CD4-positive, alpha-beta T cell treated with Interferon gamma for 1 hour (primary cell): ENCODE data around the gene TTBK2.

ENCODE experiments used
- DNase-seq: peaks from one replicate; pipeline ENCODE4 v3.0.0-alpha.2; 2020

TTBK2 gene

DNA sequence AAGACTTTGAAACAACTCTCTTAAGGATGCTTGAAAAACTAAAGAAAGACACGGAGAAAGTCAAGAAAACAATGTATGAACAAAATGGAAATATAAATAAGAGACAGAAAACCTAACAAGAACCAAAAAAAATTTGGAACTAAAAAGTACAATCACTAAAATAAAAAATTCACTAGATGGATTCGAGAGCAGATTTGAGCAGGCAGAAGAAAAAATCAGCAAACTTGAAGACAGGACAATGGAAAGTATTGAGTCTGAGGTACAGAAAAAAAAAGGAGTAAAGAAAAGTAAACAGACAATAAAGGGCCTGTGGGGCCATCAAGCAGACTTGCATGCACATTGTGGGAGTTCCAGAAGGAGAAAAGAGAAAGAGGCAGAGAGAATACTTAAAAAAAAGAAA, 170.3 kb downstream of the TTBK2 start:
- DNase-seq, result no peak

DNA sequence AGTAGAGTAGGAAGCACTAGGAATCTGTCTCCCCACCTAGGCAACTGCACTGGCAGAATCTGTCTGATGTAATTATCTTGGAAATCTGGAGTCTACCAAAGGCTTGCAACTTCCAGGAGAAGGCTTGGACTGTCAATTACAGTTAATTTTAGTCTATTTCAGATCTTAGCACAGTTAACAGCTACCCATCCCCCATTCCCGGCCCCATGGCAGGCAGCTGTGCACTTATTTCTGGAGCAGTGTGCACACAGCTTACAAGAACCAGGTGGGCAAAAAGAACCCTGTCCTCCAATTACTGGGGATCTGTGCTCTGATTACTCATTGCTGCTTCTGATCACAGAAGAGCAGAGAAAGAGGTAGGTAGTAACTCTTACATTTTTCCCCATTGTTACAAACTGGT, 171.3 kb downstream of the TTBK2 start:
- DNase-seq, result no peak

DNA sequence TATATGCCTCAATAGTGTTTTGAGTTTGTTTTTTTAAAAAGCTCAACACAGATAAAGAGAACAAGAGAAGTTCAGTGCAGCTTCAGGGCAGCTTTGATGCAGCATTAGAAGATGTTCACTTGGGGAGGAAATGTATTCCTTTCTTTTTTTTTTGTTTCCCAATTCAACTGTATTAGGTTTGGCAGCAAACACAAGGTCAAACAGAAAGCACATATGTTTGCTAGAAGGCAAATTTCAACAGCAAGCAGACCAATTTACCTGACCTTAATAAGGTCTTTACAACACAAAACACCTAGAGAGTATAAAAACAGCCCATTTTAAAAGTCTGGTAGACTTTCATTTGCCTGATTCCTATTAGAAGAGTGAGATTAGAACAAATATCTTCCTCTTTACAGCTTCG, 176.4 kb downstream of the TTBK2 start:
- DNase-seq, result no peak

DNA sequence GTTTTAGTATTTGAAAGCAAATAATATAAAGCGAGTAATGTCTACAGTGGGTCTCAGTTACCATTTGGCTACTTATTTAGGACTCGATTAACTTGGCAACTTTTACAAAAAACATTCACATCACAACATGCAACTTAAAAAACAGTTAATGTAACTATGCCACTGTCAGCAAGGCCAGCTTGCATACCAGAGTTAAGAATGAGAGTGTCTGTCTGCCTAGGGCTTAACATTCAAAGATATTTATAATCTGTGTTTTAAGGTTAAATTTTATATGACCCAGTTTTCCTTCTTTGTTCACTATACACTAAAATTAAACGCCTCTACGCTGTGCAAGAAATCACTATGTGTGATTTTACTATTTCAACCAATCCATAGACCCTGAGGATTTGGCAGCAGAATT, 178.4 kb downstream of the TTBK2 start:
- DNase-seq, result no peak

DNA sequence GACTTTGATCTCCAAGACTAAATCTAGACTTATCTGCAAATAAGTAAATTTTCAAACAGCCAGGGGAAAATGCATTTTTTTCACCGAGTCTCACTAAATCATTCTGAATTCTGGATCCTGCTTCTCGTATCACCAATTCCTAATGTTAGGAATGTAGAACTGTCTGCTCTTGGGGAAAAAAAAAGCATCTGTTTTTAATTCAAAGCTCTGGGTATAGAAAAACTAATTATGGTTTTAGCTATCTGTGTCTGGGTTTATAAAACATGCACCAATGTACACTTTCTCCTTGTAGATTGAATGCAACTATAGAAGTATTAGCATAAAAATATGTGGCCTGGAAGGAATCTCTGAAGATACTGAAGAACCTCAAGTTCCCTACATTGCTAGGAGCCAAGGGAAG, 178.9 kb downstream of the TTBK2 start:
- no peak for DNase-seq

DNA sequence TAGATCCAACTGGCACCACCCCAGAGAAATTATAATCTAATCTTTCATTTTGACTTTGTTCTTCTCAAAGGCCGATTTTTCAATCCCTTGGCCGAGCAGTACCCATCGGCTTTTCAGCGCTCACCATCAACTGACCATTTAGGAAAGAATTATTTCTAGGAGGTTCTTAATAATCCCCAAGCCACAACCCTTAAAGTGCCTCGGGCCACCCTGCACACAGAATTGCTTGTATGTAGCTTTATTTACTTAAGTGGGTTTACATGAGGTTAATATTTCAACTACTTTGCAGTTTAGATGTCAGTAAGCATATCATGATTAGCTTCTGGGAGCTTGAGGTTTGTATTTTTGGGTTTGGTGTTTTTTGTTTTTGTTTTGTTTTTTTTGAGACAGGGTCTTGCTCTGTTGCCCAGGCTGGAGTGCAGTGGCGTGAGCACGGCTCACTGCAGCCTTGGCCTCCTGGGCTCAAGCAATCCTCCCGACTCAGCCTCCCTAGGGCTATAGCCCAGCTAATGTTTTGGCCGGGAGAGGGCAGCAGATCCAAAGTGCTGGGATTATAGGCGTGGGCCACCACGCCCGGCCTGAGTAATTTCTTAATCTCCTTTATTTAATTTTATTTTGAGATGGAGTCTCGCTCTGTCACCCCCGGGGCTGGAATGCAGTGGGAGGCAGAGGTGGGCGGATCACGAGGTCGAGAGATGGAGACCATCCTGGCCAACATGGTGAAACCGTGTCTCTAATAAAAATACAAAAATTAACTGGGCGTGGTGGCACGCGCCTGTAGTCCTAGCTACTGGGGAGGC, 182.8 kb downstream of the TTBK2 start:
- DNase-seq, result no peak

DNA sequence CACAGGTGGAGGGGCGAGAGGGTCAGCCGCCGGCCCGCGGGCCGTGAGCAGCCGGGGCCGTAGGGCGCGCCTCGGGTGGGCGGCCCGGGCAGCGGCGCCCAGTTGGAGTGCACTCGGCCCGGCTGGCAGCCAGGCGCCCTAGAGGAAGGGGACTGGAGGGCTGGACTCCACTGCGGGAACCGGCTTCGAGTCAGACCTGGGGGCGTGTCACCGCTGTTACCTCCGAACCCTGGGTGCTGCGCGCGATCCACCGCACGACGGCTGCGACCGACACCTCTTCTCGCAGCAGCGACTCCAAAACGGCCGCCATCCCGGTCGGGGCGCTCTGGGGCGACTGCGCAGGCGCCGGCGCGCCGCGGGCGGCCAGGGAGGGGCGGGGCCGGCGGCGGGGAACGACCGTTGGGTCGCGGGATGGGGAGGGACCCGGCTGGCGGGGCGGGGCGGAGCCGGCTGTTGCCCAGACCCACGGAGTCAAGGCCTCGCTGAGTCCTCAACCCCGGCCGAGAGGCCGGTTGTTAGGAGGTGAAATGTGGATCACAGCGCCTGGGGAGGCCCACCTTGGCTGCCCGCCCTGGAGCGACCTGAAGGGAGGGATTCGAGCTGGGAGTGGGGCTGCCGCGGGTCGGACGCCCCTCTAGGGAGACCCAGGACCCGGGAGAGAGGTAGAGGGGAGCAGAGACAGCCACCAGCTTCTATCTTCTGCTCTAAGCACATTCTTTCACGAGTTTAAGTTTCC, 183.6 kb downstream of the TTBK2 start, which contains the start of gene CDAN1:
TSS of gene CDAN1 (minus strand) at position 336 of the 736 bp plus-strand sequence. CDS start at position 310, 26 bp downstream.
- DNase-seq, result peak; percentile 92

DNA sequence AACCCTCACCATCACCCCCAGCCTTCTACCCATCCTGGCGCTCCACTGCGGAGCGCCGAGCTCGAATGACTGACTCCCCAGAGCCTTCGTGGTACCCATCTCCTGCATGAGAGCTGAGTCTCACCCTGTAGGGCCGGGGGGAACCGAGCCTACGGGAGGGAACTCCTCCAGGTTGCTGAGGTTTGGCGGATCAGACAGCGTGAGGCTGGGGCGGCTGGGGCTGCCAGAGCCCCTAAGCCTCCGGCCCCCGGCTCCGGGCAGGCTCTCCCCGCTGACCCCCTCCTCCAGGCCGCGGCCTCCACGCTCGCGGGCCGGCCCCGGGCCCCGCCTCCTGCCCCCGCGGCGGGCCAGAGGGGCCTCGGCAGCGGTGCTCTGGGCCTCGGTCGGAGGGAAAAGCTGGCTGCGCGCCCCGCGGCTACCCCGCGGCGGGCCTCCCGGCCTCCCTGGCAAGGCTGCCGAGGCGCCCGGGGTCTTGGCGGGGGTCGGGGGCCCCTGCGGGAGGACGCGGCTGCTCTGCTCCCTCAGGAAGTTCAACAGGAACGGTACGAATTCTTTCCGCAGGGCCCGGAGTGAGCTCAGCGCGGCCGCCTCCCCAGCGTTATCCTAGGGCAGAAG, 184.3 kb downstream of the TTBK2 start:
- no peak for DNase-seq

DNA sequence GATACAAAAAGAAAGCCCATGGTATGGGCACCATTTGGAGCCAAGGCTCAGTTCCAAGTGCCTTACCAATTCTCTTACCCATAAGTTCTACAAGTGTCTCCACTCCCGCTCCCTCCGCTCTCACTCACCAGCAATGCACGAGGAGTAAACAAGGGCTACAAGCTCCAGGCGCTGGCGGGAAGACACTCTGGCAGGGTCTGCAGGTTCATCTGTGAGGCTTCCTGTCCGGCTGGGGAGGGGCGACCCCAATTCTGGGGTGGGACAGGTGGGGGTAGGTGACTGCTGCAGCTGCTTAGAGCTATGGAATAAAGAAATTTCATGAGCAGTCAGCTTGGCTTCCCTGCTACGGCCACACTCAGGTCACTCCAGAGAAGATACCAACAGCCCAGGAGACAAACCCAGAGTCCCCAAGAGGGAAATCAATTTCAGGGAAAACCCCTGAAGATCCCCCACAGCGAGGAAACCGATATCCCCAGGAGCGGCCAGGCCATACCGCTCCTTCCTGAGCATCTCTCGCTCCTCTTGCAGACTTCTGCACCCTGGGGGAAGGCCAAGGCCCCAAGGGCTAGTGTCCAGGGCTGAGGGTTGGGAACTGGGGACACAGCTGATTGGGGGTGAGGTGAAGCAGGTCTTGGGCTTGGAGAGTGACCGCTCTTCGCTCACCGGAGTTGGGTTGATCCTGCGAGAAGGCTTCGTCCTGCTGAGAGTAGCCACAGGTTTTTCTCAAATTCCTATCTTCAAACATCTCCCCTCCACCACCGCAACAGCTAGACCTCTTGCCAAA, 185.0 kb downstream of the TTBK2 start:
- DNase-seq, result no peak

DNA sequence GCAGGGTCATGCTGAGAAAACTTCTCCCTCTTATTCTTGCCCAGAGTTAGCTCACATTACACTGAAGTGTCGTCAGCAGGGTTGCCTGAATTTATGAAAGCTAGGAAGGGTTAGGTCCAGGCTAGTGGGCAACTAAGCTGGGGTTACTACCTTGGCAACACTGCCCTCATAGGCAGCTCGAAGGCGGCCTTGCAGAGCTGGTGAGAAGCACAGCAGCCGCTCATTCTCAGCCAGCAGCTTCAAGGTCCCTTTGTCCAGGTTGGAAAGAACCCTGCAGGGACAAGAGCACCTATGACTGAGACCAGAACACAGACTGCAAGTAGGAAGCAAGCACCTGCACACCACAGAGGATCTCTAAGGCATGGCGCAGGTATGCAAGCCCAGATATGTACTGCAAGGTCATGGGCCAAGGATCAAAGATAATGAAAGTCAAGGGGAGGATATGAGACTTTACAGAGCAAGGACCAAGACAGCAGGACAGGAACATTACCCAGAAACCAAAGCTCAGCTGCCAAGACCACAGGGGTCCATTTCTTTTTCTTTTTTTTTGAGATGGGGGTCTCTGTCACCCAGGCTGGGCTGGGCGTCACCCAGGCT, 186.4 kb downstream of the TTBK2 start:
- no peak for DNase-seq

DNA sequence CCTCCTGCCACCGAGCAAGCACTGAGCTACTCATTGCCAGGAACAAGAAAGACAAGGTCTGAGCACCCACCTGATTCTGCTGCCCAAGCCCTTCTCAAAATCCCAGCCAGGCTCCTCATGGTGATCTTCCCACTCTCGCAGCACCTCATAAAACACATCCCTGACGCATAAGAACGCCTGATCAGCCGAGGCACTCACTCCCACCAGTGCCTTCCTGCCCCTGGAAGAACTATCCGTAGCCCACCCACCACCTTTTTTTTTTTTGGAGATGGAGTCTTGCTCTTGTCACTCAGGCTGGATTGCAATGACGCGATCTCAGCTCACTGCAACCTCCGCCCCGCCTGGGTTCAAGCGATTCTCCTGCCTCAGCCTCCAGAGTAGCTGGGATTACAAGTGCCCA, 187.6 kb downstream of the TTBK2 start:
- DNase-seq, result no peak

DNA sequence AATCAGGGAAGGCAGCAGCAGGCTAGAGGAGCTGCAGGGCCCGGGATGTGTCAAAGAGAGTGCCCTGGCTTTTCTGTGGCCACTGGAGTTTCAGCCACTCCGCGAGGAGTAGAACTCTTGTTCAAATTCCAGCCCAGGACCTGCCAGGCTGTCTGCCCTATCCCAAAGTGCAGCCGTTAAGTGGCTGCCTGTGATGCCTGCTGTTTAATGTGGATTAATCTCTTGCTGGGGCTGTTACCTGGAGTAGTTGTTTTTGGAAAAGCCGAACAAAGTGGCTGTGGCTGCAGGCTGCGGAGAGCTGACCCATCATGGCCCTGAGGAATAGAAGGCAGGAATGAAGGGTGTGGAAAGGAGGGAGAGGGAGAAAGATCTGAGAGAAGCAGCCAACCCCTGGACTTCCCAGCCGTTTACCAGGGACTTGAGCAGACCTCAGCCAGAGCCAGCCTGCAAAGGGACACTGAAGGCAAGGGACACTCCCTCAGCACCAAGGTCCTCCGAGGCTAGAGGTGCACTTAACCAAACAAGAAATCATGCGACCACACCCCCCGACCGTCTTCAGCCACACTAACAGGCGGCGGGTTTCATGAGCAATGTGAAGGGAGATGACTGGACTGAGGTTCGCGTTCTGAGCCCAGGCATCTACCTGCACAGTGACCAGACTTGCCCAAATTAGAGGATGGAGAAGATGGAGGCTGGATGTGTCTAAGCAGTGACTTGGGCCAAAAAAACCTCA, 188.3 kb downstream of the TTBK2 start:
- DNase-seq, result no peak

DNA sequence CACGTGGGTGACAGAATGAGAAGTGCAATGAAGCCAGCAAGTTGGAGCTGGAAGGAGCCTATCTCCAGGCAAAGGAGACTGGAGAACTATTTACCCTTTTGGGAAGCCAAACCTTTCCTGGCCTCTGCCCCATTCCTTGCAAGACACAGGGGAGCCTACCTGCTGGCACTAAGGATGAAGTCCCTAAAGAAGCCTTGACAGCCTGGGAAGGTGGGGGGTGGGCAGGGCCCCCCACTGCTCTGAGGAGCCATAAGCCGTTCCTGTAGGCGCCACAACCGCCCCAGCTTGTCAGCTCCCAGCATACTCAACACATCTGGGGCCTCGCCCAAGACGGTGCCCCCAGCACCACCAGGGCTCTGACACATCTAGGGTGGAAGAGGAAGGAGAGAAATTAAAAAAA, 189.1 kb downstream of the TTBK2 start:
- DNase-seq, result no peak

DNA sequence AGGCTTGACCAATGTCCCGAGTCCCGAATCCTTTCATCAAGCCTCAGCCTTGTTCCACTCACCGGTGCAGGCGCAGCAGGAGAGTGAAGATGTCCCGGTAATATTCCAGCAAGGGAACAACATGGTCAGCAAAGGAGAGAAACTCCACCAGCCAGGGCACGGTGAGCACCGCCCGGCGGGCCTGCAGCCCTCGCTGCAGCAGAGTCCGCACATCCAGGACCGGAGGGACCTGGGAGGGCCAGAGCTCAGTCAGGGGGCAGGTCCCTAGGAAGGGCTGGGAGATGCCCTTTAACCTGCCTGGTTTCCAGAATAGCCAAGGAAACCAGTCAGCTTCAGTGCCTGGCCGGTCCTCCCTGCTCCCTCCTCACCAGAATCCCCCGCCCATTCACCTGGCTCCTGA, 190.0 kb downstream of the TTBK2 start:
- DNase-seq, result no peak

DNA sequence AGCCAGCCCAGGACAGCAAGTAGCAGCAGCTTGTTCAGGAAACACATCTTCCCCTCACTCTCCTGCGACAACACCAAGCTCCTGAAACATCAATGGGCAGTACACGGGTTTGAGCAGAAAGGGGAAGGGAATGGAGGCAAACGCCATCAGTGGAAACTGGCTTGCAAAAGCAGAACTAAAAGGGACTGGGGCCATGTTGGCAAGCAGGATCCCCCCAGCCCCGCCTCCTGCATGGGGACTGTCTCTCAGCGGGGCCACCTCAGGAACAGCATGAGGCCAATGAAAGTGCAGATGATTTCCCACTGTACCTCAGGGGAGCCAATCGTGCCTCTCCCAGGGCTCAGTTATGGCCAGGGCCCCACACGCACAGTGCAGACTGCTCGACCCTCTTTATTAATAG, 190.4 kb downstream of the TTBK2 start:
- no peak for DNase-seq

DNA sequence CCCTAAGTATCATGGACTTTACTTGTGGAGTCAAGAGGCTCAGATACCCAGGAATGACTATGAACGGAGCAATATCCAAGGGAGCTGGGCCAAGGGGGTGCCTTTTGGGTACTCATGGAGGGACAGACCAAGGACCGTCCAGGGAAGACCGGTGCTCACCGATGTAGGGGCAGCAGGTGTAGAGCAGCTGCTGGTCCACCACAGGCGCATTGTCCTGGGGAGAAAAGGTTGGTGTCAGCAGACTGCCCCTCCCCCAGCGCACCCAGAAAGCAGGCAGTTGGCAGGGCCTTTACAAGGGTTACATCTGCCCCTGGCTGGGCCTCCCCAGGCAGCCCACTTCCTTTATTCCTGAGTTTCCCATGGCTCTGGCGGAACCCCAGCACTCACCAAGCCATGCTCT, 191.2 kb downstream of the TTBK2 start:
- no peak for DNase-seq

DNA sequence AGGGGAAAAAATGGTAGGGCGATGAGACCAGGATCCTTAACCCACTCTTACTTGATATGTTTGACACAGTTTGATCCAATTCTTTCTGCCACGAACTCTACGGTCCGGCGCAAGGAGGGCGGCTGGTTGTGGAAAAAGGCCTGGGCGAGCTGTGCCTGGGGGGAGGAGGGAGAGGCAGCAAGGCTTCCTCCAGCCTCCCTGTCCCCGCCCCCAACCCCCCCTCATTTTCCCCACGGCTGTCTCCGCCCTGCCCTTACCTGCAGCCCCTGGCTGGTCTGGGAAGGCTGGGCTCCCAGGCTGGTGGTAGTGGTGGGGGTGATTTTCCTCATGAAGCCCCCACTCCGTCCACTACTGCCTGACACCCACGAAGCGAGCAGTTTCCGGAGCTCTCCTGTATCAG, 191.6 kb downstream of the TTBK2 start:
- DNase-seq, result no peak

DNA sequence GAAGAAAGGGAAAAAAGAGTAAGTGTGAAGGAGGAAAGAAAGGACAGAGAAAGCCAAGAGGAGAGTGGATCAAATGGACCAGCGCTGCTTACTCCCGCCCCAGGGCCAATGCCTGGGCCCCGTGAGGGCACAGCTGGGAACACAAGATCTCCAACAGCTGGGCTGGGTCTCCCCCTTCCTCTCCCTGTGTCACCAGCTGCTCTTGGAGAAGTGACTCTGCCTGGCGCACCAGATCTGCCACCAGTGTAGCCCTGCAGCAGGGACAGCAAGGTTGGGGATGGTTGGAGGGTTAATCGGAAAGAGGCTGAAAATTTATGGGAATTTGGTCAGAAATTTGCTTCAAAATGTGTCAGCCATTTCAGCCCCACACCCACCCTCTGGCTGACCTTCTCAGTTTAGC, 192.0 kb downstream of the TTBK2 start:
- no peak for DNase-seq

DNA sequence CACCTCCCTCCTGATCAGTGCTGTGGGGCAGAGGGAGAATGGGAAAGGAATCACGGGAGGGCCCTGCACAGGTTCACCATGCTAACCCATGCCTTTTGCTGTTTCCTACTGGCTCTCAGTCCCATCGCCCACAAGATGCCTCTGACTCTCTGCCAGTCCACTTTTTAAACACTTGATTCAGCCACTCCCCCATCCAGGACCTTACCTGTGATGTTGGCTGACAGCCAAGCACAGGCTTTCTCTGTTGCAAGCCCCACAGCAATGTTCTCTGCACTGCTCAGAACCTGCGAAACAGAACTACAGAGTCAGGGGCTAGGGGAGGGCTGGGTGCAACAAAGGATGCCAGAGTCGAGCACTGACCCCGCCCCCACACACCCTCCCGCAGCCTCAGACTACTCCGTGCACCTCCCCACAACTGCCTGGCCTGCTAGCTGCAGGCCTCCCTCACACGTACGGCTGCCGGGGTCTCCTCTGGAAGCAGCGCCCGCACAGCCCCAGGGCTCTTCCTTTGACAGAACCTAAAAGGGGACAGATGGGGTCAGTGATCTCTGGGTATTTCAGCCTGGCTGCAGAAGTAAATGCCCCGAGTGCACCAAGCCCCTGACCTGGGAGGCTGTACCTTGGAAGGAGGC, 192.7 kb downstream of the TTBK2 start:
- no peak for DNase-seq

DNA sequence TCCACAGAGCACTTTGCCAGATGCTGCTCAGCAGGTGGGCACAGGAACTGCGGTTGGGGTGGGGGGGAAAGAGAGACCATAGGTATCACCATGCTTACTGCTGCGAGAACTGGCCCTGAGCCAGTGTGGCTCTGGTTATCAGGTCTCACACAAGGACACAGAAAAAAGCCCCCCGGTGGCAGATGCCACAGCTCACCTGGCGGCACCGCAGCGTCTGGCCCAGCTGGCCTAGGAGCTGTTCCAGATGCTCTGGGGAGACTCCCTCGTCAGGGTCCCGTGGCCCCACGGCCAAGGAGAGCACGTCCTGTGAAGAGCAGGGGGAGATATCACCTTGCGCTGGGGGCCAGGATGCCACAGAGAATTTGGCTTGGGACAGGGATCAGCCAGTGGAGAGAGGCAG, 194.5 kb downstream of the TTBK2 start:
- DNase-seq, result no peak

DNA sequence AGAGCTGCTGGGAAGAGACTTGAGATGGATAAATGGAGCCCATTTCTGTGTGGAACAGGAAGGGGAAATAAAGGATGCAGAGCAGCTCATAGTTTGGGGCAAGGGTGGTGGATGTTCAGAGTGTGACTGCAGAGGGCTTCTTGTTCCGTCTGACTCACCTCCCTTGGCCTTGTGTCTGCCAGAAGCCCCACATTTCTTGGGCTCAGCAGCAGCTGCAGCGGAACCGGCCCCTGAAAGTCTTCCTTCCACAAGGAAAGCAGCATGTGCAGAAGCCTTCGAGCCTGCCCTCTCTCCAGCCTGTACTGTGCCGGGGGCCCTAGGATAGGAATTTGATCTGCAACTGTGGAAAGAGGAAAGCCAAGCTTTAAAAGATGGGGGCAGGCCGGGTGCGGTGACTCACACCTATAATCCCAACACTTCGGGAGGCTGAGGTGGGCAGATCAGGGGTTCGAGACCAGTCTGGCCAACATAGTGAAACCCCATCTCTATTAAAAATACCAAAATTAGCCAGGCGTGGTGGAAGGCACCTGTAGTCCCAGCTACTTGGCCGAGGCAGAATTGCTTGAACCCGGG, 195.2 kb downstream of the TTBK2 start:
- DNase-seq, result no peak
